Caco-2 (cell line): ENCODE measurements around the gene BRAP. TPM values are rescaled to one million over a fixed set of nuclear protein-coding genes. Genes with fewer than 3 reads are reported as not detected.
"Not testable (repeated sequence)": the region's sequence is repeated elsewhere in the genome, so short reads cannot be mapped to it uniquely, and the experiment has no call there.

Experiments
- BruUV-seq: library from RNA; stranded (reverse); fragments of 400-500 nt; replicated peaks from 2 replicates; lab custom pipeline; 2021; lab: Mats Ljungman, UMichigan
- CTCF ChIA-PET: fragments of 300-600 bp; sonication (Branson Sonifier 250); formaldehyde crosslinking; loops from one replicate; lab custom pipeline; 2022; ENCODE audit warnings: antibody characterized with exemption; lab: Charles Lee
- POLR2A ChIA-PET: fragments of 300-600 bp; sonication (Branson Sonifier 250); formaldehyde crosslinking; loops from one replicate; lab custom pipeline; 2022; ENCODE audit warnings: antibody characterized with exemption; lab: Charles Lee
- DNase-seq, 2 experiments: peaks; one replicate each; pipeline versions ENCODE4 v3.0.0 to v3.0.0-alpha.2; 2020 to 2022
- H3K27me3 ChIP-seq: replicated peaks from 2 replicates; pipeline ENCODE4 v1.6.0; 2011; ENCODE audit warnings: low read length; ENCODE audit not compliant: control insufficient read depth, insufficient read depth
- H3K36me3 ChIP-seq: 2 replicates; pipeline ENCODE4 v1.5.1; 2011; ENCODE audit warnings: low read length; ENCODE audit not compliant: control insufficient read depth, insufficient read depth
- H3K4me1 ChIP-seq: fragments of 250-450 bp; sonication (Bioruptor Pico); 2 replicates; pipeline ENCODE4 v1.5.1; 2020; ENCODE audit warnings: mild to moderate bottlenecking
- H3K4me3 ChIP-seq: 2 replicates; pipeline ENCODE4 v1.5.1; 2011; ENCODE audit warnings: low read depth, mild to moderate bottlenecking, control low read depth, low read length
- H3K9me3 ChIP-seq: fragments of 250-450 bp; sonication (Bioruptor Pico); 2 replicates; pipeline ENCODE4 v1.5.1; 2020; ENCODE audit warnings: mild to moderate bottlenecking, moderate library complexity
- H3K27ac Mint-ChIP-seq: one replicate; pipeline ENCODE4 v1.8.0; 2022; ENCODE audit warnings: mixed read lengths; ENCODE audit not compliant: unreplicated experiment
- H3K27me3 Mint-ChIP-seq: one replicate; pipeline ENCODE4 v1.8.0; 2022; ENCODE audit warnings: mixed read lengths; ENCODE audit not compliant: insufficient read depth, unreplicated experiment
- H3K36me3 Mint-ChIP-seq: one replicate; pipeline ENCODE4 v1.8.0; 2022; ENCODE audit warnings: mild to moderate bottlenecking, mixed read lengths; ENCODE audit not compliant: insufficient read depth, unreplicated experiment
- H3K4me1 Mint-ChIP-seq: one replicate; pipeline ENCODE4 v1.8.0; 2022; ENCODE audit warnings: low read depth, mixed read lengths; ENCODE audit not compliant: unreplicated experiment
- H3K4me3 Mint-ChIP-seq: one replicate; pipeline ENCODE4 v1.8.0; 2022; ENCODE audit warnings: mild to moderate bottlenecking, moderate library complexity, mixed read lengths; ENCODE audit not compliant: unreplicated experiment
- H3K9me3 Mint-ChIP-seq: one replicate; pipeline ENCODE4 v1.8.0; 2022; ENCODE audit warnings: mixed read lengths; ENCODE audit not compliant: unreplicated experiment
- CTCF ChIP-seq, 2 experiments: fragments of 200-600 bp in 1 of 2; IDR thresholded peaks; 1 replicate in 1 of 2; 2 replicates in 1 of 2; pipeline versions ENCODE4 v1.5.1 to v1.8.0; 2011 to 2022; ENCODE audit warnings: antibody characterized with exemption in 1 of 2, control low read depth in 1 of 2, inconsistent platforms in 1 of 2, low read depth in 1 of 2, low read length in 1 of 2, mild to moderate bottlenecking in 1 of 2, moderate library complexity in 1 of 2; ENCODE audit not compliant: insufficient read depth in 1 of 2, severe bottlenecking in 1 of 2, unreplicated experiment in 1 of 2
- intact Hi-C: fragments of 100-400 bp; cut with micrococcal nuclease; formaldehyde crosslinking; loops from one replicate; pipeline ENCODE4 v1.10.0; 2022; ENCODE audit not compliant: unreplicated experiment
- total RNA-seq: library from RNA; stranded (reverse); gene quantifications from 2 replicates; pipeline ENCODE4 v1.2.3, GENCODE V29; 2022

BRAP gene
- total RNA-seq, 1 experiment from 2014 or later = 24.6 TPM

DNA sequence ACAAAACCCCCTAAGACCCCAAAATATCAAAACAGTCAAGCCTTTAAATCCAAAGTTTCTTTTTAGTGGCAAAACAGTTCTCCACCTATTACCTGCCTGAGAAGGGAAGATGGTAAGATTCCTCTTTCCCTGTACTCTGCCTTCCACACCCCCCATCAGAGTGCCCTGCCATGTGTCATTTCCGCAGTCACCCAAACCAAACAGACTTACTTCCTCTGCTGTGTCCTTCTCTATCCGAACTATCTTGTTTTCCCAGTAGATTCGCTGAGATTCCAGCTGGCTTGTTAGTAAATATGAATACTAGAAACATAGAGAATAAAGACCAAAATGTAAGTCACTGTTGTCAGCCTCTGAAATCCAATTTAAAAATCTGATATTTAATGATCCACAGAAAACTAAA lies 30.4 kb downstream of the BRAP start:
- Histone ChIP-seq H3K4me3 (no peak overlapping the region), H3K36me3 (no peaks in the 10 kb centered on the region; the same call in 1 of the 2 replicates), H3K9me3 (no peaks in the 10 kb centered on the region), H3K4me1 (no peaks in the 10 kb centered on the region), H3K27me3 (no peaks in the 10 kb centered on the region)
- no peak for TF ChIP-seq CTCF (IDR thresholded peaks at IDR 0.05; ENCODE audit: insufficient read depth in 1 of 2, low read depth in 1 of 2, low read length in 1 of 2, severe bottlenecking in 1 of 2, unreplicated experiment in 1 of 2)
- intact Hi-C loops = loop anchor here (10.0 kb wide), 1 partner anchor 61 kb away; the partner anchor contains the start of gene ATXN2
- ChIA-PET CTCF (interaction anchor here (0.7 kb wide), 1 partner anchor 12 kb away, joined by 5 read pairs; no protein-coding TSS in a partner anchor), POLR2A (no interaction called here)
- Mint-ChIP-seq H3K9me3 (no peaks in the 10 kb centered on the region), H3K27ac (no peak overlapping the region), H3K27me3 (no peaks in the 10 kb centered on the region), H3K36me3 (peaks cover 42% of the 10 kb centered on the region), H3K4me1 (no peaks in the 10 kb centered on the region), H3K4me3 (no peak overlapping the region)
- no TSS peak for BruUV-seq
- no peak for DNase-seq

GRCh38 chr12:111653596-111653995 lies 32.2 kb downstream of the BRAP start:
- Mint-ChIP-seq H3K27me3 (no peaks in the 10 kb centered on the region), H3K36me3 (peaks cover 33% of the 10 kb centered on the region), H3K27ac (no peak overlapping the region), H3K9me3 (no peaks in the 10 kb centered on the region), H3K4me1 (no peaks in the 10 kb centered on the region), H3K4me3 (no peak overlapping the region)
- TF ChIP-seq CTCF (IDR thresholded peaks at IDR 0.05; ENCODE audit: insufficient read depth in 1 of 2, low read depth in 1 of 2, low read length in 1 of 2, severe bottlenecking in 1 of 2, unreplicated experiment in 1 of 2) = no peak
- no peak for DNase-seq
- Histone ChIP-seq H3K9me3 (no peaks in the 10 kb centered on the region), H3K4me3 (no peak overlapping the region), H3K4me1 (no peaks in the 10 kb centered on the region), H3K36me3 (no peaks in the 10 kb centered on the region; the same call in 1 of the 2 replicates), H3K27me3 (no peaks in the 10 kb centered on the region)
- intact Hi-C loops = loop anchor here (10.0 kb wide), 1 partner anchor 59 kb away; the partner anchor contains the start of gene ATXN2
- POLR2A ChIA-PET = interaction anchor here (0.6 kb wide), 1 partner anchor 112 kb away, joined by 9 read pairs; no protein-coding TSS in a partner anchor
- no TSS peak for BruUV-seq
- CTCF ChIA-PET = no interaction called here

- H3K9me3 ChIP-seq, DNase-seq, H3K4me1 Mint-ChIP-seq, H3K4me1 ChIP-seq, H3K36me3 ChIP-seq, H3K27me3 Mint-ChIP-seq, H3K27ac Mint-ChIP-seq, H3K27me3 ChIP-seq, CTCF ChIA-PET, H3K4me3 Mint-ChIP-seq, H3K9me3 Mint-ChIP-seq, H3K4me3 ChIP-seq, BruUV-seq: not testable (repeated sequence)
- H3K36me3 Mint-ChIP-seq = peaks cover 35% of the 10 kb centered on the region
- POLR2A ChIA-PET = interaction anchor here (0.6 kb wide), 1 partner anchor 8 kb away, joined by 3 read pairs; no protein-coding TSS in a partner anchor
- intact Hi-C loops = loop anchor here (10.0 kb wide), 1 partner anchor 58 kb away; the partner anchor contains the start of gene ATXN2
These were observed 33.2 kb downstream of the BRAP start for GRCh38 chr12:111652530-111652929.
